HG03442 (cell line): ENCODE results near the gene HDGFL2.
"Not testable (repeated sequence)": the region's sequence is repeated elsewhere in the genome, so short reads cannot be mapped to it uniquely, and the experiment has no call there.

ENCODE experiments used
- ATAC-seq: cut with Tn5 transposase; IDR thresholded peaks from one replicate; pipeline ENCODE4 v1.9.1; 2021; ENCODE audit warnings: mild to moderate bottlenecking, moderate library complexity; ENCODE audit not compliant: unreplicated experiment

HDGFL2 gene

GRCh38 chr19:4529924-4530522 lies 57.9 kb downstream of the HDGFL2 start:
- no peak for ATAC-seq

GRCh38 chr19:4531562-4532165 lies 59.6 kb downstream of the HDGFL2 start:
- ATAC-seq, result no peak

GRCh38 chr19:4533334-4533733 lies 61.2 kb downstream of the HDGFL2 start:
- ATAC-seq, result no peak

GRCh38 chr19:4533835-4534424 lies 61.8 kb downstream of the HDGFL2 start:
- no peak for ATAC-seq

GRCh38 chr19:4534836-4535658 lies 63.0 kb downstream of the HDGFL2 start, which contains the start of gene PLIN5:
Gene PLIN5, minus strand, starts transcription at chr19:4535224. Its CDS starts 1,150 bp downstream, at chr19:4534074.
- ATAC-seq, result no peak

- ATAC-seq, result no peak
Measured at GRCh38 chr19:4536798-4537197, 64.7 kb downstream of the HDGFL2 start.

GRCh38 chr19:4537953-4538600 lies 66.0 kb downstream of the HDGFL2 start:
- ATAC-seq, result no peak

- no peak for ATAC-seq
Measured at GRCh38 chr19:4538601-4538954, 66.5 kb downstream of the HDGFL2 start.

GRCh38 chr19:4539169-4539692 lies 67.1 kb downstream of the HDGFL2 start:
- ATAC-seq, result no peak

GRCh38 chr19:4539693-4540581 lies 67.8 kb downstream of the HDGFL2 start, which contains the start of gene LRG1:
Gene LRG1, minus strand, starts transcription at chr19:4540036. Its CDS starts 23 bp downstream, at chr19:4540013.
- no peak for ATAC-seq

GRCh38 chr19:4541114-4541805 lies 69.2 kb downstream of the HDGFL2 start:
- no peak for ATAC-seq

GRCh38 chr19:4541806-4542145 lies 69.7 kb downstream of the HDGFL2 start:
- not testable (repeated sequence) for ATAC-seq

GRCh38 chr19:4542896-4543841 lies 71.1 kb downstream of the HDGFL2 start:
- ATAC-seq, result no peak

- ATAC-seq, result no peak
Measured at GRCh38 chr19:4543842-4544647, 71.9 kb downstream of the HDGFL2 start.

GRCh38 chr19:4547303-4548237 lies 75.5 kb downstream of the HDGFL2 start:
- no peak for ATAC-seq

GRCh38 chr19:4548238-4548584 lies 76.1 kb downstream of the HDGFL2 start:
- ATAC-seq, result no peak
